ENCODE measurements around the gene ZRSR2.
"Not testable (repeated sequence)": the region's sequence is repeated elsewhere in the genome, so short reads cannot be mapped to it uniquely, and the experiment has no call there.

Gene ZRSR2

DNA sequence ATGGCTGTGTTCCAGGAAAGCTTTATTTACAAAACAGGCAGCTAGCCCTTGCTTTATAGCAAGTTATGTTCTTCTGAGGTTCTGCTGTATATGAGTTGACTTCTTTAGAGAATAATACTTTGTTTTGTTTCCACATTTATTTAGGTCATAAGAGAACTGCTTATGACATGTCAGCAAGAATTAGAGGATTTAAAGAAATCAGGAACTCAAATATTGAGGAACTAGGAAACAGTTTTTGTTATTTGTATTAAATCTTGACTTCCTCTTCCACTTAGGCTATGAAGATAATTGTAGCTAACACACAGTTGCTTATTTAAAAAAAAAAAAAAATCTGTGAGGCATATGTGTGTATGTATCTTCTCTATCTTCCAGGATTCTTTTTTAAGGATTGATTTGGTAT, 14.3 kb downstream of the ZRSR2 start:
- DNase-seq: no peak

DNA sequence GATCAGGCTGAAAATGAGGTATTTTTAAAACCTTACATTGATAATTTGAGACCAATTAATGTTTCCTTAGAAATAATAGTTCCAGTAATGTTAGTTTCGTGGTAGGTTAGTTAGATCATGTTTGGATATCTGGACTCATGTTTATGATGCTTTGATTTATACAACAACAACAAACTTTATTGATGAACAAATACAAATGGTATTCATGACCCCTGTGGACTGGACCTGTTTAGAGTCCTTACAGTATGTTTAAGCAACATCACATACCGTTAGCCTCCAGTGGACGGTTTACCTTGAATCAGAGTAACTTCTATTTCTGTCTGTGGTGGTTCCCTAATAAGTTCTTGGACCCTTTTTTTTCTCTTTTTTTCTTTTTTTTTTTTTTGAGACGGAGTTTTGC, 18.0 kb downstream of the ZRSR2 start:
- DNase-seq: no peak

DNA sequence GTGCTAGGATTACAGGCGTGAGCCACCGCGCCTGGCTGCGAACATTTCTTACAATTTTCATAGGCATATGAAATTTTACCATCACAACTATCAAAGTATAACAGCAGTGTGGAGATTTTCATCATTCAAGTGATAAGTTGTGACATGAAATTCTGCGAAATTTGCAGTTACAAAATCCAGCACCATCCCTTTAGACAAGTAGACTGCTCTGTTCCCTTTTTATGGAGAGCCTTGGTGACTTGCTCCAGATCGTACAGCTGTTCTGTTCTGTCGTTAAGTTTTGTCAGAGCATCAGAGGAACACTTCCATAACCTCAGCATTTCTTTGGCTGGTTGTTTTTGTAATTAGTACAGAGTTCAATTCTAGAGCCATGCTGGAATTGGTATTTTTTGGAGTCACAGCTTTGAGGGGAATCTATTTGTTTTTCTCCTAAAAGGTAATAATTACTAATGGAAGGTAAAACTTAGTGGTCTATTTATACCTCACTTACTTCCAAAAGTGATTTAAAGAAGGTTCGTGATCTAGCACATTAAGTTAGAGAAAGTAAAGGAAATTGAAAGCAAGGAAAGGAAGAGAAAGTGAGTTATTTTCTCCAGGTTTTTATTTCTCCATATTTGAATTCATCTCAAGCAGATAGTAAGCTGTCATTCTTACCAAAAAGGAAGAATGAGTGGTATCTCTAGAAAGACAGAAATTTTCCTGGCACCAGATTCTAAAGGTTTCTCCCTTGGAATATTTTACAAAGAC, 22.1 kb downstream of the ZRSR2 start:
- DNase-seq: no peak

DNA sequence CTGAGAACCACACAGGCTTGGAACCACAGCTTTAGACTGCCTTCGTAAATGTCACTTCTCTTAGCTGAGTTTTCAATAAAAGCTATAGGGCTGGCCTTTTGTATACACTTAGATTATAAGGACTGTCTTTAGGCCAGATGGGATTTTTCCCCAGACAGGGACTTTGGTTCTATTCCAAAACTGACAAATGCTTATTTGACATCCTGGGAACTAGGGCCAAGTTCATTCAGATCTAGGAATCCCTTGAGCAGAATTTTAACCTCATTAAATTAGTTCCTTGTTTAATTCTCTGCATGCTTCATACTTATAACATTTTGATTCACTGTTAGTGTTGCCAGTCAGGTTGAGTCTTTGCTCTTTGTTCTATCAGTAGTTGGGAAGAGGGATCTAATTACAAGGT, 23.1 kb downstream of the ZRSR2 start:
- no peak for DNase-seq

DNA sequence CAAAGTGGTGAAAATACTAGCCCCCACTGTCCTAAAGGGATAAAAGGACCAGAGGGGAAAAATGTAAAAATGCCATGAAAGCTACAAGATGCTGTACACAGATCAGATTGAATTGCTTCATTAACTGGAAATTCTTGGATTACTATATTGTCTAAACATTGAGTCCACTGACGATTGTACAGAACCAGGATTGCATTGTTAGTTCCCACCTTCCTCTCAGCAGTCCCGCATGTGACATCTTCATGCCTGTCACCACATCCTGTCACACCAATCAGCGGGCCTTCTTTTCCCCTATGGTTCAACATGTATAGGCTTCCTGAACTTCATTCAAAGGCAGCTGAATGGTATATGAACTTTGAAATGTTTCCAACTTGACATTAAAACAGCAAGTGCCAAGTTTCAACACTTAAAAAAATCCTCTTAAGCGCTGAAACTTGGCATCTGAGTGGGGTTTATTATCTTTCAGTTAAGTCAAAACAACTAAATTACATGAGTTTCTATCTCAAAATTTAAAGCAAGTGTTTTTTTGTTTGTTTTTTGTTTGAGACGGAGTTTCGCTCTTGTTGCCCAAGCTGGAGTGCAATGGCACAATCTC, 24.6 kb downstream of the ZRSR2 start:
- DNase-seq: no peak

DNA sequence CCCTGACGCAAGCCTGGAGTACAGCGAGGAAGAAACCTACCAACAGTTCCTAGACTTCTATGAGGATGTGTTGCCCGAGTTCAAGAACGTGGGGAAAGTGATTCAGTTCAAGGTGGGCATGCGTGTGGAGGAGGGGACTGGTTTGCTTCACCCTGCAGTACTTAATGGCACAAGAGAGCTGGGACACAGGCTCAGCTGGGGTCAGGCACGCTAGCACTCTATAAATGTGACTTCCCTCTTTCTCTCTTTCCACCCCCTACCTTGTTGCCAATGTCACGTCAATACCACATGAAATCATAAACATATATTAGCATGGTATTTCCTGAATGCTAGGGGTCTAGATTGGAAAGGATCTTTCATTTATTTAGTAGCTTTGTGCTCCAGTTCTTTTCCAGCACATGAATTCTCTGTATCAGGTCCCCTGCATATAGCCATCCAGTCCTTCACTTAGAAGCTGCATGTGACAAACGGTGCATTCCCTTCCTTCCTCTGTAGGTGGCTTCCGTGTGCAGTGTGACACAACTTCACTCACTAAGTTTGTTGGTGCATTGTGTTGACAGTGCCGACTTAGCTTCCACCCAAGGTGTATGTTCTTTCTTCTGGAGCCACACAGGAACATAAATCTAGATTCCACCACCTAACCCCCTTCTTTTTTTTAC, 25.6 kb downstream of the ZRSR2 start:
- peak; percentile 34 to 37 for DNase-seq

DNA sequence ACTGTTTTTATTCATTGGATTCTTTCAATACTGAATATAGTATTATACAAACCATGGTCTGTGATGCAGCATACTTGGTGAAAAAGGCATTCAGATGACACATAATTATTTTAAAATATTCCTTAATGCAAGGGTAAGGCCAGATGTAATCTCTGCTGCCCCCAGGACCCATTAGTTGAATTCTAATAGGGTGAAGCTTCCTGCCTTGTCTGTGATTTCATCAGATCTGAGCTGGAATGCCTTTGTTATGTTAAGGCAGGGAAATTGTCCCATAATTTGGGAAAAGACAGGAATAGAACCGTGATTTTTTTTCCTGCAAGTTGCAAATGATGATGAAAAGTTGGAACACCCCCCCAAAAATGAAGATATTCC, 26.1 kb downstream of the ZRSR2 start:
- DNase-seq: no peak

DNA sequence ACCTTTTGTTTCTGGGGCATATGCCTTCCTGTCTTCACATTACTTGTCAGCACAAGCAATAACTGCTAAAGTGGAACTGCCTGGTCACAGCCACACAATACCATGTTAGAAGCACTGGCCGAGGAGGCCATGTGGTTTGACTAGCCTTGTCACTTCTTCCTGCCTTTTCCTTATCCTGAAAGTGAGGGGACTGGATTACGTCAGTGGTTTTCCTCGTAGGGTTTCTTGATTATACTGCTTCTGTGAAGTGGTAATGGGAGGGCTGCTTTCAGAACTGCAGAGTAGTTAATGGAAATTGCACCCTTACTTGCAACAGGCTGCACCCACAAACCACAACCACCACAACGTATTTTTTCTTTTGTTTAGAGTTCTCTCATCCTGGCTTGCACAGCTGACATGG, 26.6 kb downstream of the ZRSR2 start:
- peak; percentile 44 to 61 for DNase-seq

DNA sequence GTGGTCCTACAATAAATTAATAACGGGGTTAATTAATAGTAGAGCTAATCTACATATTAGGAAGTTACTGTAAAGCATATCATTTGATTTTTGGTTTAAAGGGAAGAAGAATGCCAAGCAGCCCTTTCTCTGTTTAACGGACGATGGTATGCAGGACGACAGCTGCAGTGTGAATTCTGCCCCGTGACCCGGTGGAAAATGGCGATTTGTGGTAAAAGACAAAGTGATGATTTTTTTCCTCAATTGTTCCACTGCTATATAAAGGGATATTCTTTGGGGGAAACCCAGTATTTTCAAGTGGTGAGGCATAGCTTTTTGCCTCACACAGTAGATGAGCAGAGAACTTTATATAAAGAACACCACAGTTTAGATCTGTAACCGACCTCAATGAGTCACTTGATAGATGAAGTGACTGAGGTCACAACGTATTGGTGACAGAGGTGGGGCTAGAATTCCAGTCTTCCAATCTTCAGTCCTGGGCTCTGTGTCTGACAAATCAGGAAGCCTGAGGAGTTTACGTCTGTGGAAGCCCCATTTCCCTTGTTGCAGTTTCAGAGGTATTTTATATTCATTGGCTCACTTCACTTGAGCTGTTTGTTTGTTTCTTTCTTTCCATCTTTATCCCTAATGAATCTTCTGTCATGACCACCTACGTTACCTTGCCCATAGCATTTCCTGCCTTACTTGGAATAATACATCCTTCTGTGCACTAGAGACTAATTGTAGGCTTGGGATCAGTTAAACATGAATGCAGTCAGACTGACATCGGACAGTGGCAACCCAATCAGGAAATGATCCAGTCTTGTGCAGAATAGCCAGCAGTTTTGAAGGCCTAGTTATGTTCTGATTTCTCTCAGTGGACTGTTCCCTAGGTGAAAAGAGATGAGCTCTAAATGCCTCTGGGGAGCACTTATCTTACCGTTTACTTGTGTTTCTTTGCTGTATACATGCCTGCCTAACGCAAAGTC, 30.1 kb downstream of the ZRSR2 start:
- no peak for DNase-seq

DNA sequence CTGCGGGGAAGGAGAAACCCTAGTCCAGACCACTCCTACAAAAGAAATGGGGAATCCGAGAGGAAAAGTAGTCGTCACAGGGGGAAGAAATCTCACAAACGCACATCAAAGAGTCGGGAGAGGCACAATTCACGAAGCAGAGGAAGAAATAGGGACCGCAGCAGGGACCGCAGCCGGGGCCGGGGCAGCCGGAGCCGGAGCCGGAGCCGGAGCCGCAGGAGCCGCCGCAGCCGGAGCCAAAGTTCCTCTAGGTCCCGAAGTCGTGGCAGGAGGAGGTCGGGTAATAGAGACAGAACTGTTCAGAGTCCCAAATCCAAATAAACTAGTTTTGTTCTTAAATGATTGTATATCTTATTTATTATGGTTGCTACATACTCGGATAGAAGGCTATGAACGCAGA, 32.6 kb downstream of the ZRSR2 start:
- no peak for DNase-seq

DNA sequence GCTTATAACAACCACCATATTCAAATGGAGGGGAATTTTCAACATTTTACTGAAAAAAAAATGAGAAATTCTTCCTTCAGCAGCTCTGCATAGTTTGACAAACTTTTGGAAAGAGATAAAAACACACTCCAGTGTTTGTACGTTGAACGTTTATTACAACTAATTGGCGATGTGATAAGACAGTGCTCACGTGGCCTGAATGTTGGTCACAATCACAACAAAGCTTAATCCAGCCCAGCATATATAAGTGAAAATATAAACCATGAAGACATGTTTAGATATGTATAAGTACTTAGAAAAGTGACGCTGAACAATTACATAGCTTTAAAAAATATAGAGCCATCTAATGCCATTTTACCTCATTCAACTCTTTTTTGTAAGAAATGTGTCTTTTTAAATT, 35.7 kb downstream of the ZRSR2 start:
- DNase-seq: no peak

DNA sequence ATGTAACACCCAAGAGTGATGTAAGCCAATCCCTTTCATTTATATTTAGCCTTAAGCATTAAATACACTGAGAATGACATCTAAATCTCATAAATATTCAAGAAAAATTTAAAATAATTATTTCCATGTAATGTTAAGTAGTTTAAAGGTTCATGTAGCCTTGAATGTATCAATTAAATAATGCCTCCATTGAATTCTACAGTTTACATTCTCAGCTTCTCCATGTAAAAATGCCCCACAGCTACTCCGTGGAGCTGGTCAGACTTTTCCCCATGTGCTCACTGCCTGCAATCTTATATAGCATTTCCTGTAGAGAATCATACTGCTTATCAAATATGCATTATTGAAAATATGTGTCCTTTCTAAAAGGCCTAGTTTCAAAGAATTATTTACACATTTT, 38.9 kb downstream of the ZRSR2 start:
- no peak for DNase-seq

DNA sequence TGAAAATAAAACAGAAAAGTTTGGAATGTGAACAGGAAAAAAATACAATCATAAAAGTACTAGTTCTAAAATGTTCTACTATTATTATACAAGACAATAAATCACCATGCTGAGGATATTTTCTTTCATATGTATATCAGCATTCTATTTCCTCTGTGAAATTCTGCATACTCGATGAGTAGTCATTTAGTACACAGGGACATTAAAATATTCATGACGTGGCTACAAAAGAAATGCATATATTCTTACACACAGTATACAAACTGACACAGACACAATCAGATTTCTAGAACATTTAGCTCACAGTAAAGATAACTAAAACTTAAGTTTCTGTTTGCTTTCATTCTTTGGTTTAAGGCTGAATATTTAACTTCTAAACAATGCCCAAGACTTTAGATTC, 41.1 kb downstream of the ZRSR2 start:
- not testable (repeated sequence) for DNase-seq

DNA sequence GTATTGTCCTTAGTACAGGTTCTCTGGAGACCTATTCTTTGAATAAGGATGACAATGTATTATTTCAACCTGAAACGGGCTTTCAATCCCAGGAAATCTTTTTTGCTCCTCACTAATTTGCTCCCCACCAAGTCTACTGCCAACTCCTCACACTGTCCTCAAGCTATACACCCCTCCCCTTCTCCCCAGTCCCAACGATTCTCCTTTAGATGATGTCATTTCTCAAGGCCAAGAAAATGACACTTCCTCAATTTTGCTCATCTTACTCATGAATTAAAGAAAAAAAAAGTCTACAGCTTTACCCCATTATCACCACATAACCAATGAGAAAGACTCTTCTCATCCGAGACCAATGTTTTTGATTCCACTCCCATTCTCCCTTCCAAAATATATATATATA, 43.8 kb downstream of the ZRSR2 start:
- no peak for DNase-seq

DNA sequence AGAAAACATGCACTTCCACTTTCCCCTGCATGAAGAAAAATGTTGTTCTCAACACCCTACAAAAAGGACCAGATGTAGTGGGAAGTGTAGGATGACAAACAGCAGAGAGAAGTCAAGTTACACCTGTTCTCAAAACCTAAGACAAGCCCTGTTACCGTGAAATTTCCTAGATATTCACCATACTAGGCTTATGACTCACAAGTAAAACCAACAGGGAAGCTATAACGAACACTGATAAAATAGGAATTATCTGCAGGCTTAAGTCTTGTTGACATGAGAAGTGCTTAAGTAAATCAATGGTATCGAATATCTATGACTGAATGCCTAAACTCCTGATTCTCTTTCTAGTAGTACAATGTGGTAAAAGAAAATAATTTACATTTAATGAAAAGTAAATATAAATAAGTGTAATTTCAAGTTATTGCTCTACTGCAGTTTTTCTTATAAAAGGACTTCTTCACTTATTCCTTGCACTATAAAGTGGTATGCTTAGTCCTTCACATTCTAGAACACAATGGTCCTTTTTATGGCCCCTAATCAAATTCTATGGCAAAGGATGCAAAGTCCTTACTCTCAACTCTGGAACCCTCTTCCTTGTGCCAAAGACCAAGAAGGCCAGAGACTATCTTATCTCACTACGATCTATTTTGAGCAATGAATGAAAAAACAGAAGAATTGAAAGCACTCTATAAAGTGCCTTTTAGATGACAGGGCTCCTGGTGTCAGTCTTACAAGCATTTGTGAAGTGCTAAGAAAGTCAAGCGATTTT, 44.7 kb downstream of the ZRSR2 start:
- no peak for DNase-seq

DNA sequence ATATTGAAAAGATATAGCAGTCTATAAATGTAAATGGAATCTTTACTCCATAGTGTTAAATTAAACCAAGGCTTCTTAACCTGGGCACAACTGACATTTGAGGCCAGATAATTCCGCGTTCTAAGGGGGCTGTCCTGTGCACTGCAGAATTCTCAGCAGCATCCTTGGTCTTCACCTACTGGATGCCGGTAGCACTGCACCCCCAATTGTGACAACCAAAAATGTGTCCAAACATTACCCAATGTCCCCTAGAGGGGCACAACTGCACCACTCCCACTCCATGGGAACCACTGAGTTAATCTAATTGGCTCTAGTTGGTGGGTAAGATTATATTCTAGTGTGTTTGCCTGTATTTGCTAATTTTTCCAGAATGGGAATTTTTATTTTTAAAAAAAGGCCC, 47.7 kb downstream of the ZRSR2 start:
- DNase-seq: peak in 1 of 2 experiments; percentile 27

DNA sequence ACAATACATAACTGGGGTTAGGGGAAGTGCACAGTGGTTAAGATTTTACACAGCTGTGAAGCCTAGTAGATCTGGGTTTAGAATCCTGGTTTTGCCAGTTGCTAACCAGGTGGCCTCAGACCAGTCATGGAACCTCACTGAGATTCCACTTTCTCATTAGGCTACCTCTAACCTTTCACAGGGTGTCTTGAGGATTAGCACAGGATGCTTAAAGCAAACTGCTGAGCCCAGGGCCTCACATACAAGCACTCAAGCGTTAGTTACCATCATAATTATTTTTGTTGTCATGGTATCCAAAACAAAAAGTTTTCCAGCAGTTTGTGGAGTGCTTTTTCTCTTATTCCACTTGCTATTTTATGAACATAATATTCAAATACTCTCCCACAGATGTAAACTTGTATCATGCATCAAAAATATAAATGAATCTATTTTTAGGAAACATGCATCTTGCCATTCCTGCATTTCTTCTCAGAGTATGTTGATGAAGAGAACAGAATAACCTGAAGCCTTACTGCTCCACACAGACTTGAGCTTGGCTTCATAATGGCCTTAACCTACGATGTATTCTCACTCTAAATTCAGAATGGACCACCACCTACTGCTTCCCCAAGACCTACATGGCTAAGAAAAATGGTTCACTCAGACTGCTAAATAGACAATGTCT, 51.7 kb downstream of the ZRSR2 start:
- no peak for DNase-seq

DNA sequence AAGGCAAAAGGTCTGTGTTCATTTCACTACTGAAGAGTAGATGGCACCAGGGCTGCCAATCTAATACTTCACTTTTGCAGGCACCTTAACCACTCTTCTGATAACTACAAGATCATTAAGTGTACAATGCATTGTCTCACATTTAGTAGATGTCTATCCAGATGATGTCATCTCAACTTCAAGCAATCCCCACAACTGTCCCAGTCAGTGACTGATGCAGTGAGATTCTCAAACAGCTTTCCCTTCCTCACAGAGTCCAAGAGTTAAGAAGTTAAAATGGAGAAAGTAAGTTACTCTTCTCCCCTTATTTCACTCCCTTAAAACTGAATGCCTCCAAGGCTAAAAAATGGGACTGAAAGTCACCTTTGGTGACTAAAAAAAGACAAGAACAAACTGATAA, 53.7 kb downstream of the ZRSR2 start:
- DNase-seq: no peak

DNA sequence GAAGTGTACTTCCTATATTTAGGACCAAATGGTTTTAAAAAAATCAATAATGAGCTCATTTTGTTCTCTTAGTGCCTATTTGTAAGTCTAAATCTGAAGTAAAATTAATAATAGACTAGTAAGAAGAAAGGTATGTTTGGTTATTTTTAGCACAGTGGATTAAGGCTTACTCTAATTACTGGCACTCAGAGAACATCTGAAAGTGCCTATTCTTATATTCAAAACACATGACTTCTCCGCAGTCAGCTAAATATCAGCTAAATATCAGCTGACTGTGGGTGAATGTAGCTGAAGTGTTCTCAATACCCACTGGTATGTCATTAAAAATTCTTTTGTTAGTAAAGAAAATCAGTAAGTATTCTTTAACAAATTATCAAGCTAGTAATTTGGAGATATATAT, 58.3 kb downstream of the ZRSR2 start:
- no peak for DNase-seq

DNA sequence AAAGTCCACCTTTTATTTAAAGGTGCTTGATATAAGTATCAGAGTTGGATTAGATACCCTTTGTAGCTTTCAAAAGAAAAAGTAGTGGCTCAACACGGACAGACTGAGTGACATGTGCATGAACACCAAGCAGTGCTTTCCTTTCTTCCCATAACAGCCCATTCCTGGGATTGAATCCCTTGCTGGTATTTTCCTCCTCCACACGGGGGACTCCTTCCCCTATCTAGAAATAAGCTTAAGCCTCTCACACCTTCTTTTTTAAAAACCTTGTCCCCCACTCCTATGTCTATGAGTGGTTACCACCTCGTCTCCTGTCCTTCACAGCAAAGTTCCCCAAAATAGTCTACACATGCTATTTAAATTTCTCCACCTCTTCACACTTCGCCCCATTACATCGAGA, 59.3 kb downstream of the ZRSR2 start:
- no peak for DNase-seq

DNA sequence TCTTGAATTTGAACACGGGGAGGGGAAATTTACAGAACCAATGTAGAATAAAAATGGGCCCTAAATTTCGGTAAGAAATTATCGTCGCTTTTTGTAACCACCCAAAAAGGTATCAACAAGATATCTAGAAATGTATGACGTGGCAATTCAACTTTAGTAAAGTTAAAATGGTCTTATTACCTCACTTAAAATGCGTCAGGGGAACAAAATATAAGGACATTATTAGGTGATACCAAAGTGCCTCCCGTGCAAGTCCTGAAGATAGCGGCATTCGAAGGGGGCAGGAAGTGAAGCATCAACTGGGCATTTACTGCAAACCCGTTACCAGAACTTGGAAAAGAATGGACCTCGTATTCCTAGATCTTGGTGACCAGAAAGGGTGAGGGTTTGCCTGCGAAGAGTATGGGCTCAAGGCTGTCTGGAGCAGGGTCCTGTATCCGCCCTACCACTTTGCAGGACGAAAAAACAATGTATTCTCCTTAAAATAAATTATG, 63.3 kb downstream of the ZRSR2 start:
- DNase-seq: no peak

All from activated T-cell treated with anti-CD3 and anti-CD28 coated beads, Interleukin-2, amount 50 U/mL, for 48 hours (primary cell).